Retinal pigment epithelial cell (primary cell): ENCODE data around the gene THAP4.

Experiments
- DNase-seq: peaks from one replicate; pipeline ENCODE4 v3.0.0-alpha.2; 2010; ENCODE audit warnings: low read depth
- H3K4me3 ChIP-seq: 2 replicates; pipeline ENCODE4 v1.5.1; 2011; ENCODE audit warnings: mild to moderate bottlenecking, low read length, control low read depth, moderate library complexity
- TF ChIP-seq, protein P1 (sequence below): conservative IDR thresholded peaks from 2 replicates; pipeline ENCODE4 v1.5.1; 2011; ENCODE audit warnings: low read depth, low read length, control low read depth, inconsistent platforms

THAP4 gene

DNA sequence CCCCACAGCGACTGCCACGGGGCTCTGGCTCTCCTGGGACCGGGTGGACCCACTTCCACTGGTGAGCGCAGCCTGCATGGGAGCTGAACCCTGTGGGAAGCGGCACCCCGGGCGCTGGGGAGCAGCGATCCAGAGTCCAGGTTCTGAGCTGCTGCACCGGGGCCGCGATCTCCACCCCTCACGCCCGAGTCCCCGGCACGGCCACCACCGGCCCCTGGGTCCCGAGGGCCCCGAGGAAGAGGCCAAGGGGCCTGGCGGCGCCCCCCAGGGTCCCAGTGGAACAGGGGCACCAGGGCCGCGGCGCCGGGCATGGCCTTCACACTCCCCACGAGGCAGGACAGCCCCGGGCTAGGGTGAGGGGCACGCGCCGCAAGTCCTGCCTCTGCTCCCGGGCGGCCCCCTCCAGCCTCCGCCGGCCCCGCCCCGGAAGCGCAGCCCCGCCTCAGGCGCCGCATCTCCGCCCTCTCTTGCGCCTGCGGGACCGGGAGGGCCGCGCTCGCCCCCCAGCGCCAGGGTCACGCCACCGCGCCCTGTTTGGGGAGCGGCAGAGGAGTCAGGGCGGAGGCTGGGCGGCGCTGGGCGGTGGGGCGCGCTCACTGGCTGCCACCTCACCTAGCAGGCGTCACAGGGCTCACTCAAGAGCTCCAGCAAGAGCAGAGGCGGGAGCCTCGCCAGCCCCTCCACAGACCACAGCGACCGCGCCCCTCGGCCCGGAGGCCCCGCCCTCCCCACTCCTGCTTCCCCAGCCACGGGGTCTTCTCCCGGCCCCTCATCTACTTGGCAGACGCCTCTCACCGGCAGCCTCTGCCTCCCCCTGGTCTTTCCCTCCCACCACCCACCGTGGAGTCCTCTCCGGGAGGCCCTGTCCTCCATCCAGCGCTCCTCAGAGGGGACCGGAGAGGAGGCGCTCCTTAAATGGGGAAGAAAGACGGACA is 26.8 kb downstream of the THAP4 start:
- TF ChIP-seq, protein P1, sequence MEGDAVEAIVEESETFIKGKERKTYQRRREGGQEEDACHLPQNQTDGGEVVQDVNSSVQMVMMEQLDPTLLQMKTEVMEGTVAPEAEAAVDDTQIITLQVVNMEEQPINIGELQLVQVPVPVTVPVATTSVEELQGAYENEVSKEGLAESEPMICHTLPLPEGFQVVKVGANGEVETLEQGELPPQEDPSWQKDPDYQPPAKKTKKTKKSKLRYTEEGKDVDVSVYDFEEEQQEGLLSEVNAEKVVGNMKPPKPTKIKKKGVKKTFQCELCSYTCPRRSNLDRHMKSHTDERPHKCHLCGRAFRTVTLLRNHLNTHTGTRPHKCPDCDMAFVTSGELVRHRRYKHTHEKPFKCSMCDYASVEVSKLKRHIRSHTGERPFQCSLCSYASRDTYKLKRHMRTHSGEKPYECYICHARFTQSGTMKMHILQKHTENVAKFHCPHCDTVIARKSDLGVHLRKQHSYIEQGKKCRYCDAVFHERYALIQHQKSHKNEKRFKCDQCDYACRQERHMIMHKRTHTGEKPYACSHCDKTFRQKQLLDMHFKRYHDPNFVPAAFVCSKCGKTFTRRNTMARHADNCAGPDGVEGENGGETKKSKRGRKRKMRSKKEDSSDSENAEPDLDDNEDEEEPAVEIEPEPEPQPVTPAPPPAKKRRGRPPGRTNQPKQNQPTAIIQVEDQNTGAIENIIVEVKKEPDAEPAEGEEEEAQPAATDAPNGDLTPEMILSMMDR: peak; percentile 50
- peak; percentile 52 for DNase-seq
- H3K4me3 ChIP-seq: peak overlapping the region; percentile 56

DNA sequence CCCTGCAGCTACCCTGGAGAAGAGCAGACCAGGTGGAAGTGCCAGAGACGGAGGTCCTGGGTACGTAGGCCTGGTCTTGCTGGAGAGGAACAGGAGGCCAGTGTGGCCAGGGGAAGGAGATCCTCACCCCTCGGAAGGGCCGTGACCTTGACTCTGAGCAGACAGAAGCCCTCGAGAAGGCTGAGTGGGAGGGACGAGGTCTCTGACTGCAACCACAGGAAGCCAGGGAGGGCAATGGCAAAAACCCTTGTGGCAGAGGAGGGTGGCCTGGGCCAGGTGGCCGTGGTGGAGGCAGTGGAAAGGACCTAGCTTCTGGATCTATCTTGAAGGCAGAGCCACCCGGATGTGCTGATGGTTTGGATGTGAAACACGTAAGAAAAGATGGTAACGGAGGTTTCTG is 28.1 kb downstream of the THAP4 start:
- H3K4me3 ChIP-seq: no peak overlapping the region
- DNase-seq: no peak
- TF ChIP-seq, protein P1: no peak

DNA sequence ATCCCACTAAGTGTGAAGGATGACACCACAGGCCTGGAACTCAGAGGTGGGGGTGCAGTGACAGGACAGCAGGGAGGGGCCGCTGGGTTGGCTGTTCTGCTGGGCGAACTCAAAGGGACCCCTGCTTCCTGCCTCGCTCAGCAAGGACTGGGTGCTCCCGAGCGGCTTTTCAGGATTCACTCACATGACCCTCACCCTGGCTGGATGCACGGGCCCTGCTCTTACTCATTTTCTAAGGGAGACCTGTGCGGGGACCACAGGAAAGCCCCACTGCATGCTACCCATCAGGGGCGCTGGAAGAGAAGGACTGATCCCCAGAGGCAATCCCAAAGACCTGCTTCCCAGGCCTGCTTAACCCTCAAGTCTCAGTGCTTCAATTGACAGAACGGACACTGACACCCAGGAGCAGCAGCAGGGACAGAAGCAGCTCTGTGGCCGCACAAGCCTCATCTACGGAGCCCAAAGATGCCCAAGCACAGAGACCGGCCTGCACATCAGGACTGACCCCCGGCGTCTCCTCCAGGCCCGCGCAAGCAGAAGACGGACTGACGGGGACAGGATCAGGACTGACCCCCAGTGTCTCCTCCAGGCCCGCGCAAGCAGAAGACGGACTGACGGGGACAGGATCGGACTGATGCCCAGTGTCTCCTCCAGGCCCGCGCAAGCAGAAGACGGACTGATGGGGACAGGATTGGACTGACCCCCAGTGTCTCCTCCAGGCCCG is 29.6 kb downstream of the THAP4 start:
- DNase-seq: no peak
- TF ChIP-seq, protein P1: no peak
- no peak overlapping the region for H3K4me3 ChIP-seq

DNA sequence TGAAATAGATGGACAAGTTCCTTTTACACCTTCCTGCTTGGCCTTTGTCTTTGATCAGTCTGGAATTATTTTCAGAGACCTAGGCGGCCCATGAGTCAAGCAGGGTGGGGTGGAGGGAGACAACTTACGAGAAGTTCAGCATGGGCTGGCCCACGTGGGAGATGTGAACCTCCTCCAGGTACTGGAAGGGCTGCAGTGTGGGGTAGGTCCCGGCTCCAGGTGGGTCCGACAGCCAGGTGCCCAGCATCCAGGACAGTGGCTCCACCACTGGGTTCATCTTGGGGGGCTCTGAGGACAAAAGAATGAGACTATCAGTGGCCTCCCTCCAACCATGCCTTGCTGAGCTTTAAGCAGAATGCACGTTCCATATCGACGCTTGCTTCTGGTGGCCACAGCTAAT is 30.8 kb downstream of the THAP4 start:
- DNase-seq: no peak
- H3K4me3 ChIP-seq: no peak overlapping the region
- TF ChIP-seq, protein P1: no peak

DNA sequence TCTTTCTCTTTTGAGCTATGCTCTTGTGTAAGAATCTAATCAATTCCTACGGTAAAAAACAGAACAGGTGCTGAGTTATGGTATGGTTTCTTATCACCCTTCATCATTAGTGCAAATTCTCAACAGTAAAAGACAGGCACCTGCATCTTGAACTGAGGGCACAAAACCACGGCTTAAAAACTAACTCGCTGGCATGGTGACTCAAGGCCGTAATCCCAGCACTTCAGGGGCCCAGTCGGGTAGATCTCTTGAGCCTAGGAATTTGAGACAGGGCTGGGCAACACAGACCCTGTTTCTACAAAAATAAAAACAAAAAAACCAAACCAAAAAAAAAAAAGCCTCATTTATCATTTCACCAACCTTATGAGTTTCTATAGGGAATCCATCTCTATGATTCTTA is 33.3 kb downstream of the THAP4 start:
- peak; percentile 32 for DNase-seq
- H3K4me3 ChIP-seq: no peak overlapping the region
- TF ChIP-seq, protein P1: no peak

DNA sequence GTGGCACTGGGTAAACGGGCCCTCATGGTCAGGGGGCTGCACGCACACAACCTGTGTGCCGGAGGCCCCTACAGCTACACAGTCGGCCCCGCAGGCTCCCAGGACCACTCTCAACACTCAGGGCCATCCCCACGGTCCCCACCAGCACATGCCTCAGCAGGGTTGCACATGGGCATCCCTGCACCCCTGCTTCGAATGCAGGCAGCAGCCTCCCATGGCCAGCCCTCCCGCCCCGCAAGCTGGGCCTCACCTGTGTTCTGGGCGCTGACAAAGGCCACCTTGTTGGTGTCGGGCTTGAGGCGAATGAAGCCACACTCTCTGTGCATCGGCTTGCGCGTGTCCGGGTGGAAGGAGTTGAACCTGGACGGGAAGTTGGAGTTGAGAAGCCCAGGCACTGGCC is 34.2 kb downstream of the THAP4 start:
- no peak overlapping the region for H3K4me3 ChIP-seq
- DNase-seq: no peak
- TF ChIP-seq, protein P1: no peak
